Activated naive CD8-positive, alpha-beta T cell (primary cell): Measurements from ENCODE around the gene RHBDD3.

Source experiments
- H3K27ac Mint-ChIP-seq: one replicate; pipeline ENCODE4 v1.8.0; 2021; ENCODE audit warnings: mixed read lengths
- H3K27me3 Mint-ChIP-seq: one replicate; pipeline ENCODE4 v1.8.0; 2021; ENCODE audit warnings: mixed read lengths
- H3K36me3 Mint-ChIP-seq: one replicate; pipeline ENCODE4 v1.8.0; 2021; ENCODE audit warnings: mixed read lengths
- H3K4me1 Mint-ChIP-seq: one replicate; pipeline ENCODE4 v1.8.0; 2021; ENCODE audit warnings: low read depth, mixed read lengths
- H3K4me3 Mint-ChIP-seq: one replicate; pipeline ENCODE4 v1.8.0; 2021; ENCODE audit warnings: mild to moderate bottlenecking, mixed read lengths
- H3K9me3 Mint-ChIP-seq: one replicate; pipeline ENCODE4 v1.8.0; 2021; ENCODE audit warnings: low read depth, mixed read lengths

RHBDD3 gene

DNA sequence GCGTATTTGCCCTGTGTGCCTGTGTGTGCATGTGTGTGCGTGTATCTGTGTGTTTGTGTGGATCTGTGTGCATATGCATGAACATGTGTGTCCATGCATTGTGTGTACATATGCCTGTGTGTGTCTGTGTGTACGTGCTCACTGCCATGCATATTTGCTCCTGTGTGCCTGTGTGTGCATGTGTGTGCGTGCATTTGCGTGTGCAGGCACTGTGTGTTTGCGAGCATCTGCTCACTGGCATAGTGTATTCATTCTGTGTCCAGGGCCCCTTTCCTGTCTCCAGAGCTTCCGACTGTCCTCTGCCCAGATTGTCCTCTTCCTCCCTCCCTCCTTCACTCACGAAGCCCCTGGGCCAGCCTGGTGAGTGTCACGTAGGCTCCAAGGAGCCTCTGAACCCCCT is 56.3 kb downstream of the RHBDD3 start:
- Mint-ChIP-seq H3K9me3 (no peaks in the 10 kb centered on the region), H3K4me1 (peaks cover 1% of the 10 kb centered on the region), H3K27me3 (peaks cover 5% of the 10 kb centered on the region), H3K4me3 (no peak overlapping the region), H3K36me3 (no peaks in the 10 kb centered on the region), H3K27ac (no peak overlapping the region)

DNA sequence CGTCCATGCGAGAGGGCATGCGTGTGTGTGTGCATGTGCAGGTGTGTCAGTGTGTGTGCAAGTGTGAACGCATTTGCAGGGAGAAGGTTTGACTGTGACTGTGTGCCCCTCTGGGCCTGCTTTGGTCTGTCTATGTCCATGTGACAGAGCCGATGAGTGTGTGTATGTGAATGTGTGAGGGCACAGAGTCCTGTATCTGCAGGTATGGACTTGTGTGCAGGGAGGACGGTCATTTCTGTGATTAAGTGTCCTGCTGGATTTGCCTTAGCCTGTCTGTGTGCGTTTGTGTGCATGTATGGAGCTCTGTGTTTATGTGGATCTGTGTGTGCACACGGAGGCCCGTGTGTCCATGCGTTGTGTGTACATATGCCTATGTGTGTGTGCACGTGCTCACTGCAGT is 56.7 kb downstream of the RHBDD3 start:
- H3K27me3 Mint-ChIP-seq: peaks cover 8% of the 10 kb centered on the region
- peaks cover 3% of the 10 kb centered on the region for H3K4me1 Mint-ChIP-seq
- H3K36me3 Mint-ChIP-seq: no peaks in the 10 kb centered on the region
- H3K27ac Mint-ChIP-seq: no peak overlapping the region
- H3K4me3 Mint-ChIP-seq: no peak overlapping the region
- H3K9me3 Mint-ChIP-seq: no peaks in the 10 kb centered on the region
